Measurements from ENCODE around the gene BLOC1S4. TPM values are rescaled to one million over a fixed set of nuclear protein-coding genes. Genes with fewer than 3 reads are reported as not detected.

BLOC1S4 gene
- total RNA-seq, 2 donors from 2014 or later, result 16.5 to 17.1 TPM

DNA sequence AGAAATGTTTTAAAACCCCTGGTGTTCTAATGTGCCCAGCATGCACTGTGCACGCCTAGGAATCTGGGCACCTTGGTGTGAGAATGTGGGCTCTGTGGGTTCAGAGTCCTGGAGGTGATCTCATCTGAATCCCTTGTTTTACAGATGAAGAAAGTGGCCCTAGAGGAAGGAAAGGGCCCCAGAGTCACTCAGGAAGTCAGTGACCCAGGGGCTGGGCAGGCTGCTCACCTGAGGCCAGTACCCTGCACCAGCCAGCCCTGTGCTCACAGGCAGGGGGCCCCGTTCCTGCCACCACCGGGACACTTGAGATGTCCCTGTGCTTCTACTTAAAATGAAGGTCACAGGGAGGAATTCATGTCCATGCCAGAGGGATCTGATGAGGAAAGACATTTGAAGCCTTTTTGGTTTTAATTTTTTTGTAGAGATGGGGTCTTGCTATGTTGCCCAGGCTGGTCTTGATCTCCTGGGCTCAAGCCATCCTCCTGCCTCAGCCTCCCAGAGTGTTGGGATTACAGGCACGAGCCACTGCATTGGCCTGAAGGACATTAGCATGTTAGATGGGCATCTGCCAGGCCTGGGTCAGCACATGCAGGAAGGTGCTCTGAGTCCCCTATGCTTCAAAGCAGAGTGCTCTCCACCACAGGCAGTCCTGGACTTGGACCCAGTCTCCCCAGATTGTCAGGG, 29.7 kb upstream of the BLOC1S4 start:
- no peak for ATAC-seq
- no peaks in the 10 kb centered on the region for H3K4me1 ChIP-seq
- no peaks in the 10 kb centered on the region for H3K27me3 ChIP-seq
- H3K4me3 ChIP-seq, result no peak overlapping the region
- no peaks in the 10 kb centered on the region for H3K36me3 ChIP-seq (replicated peaks in 1 of 2; ENCODE audit: insufficient read depth in 1 of 2, low read depth in 2 of 2)
- TF ChIP-seq CTCF (IDR thresholded peaks at IDR 0.05) (no peak), POLR2A (IDR thresholded peaks at IDR 0.05) (no peak)
- H3K9me3 ChIP-seq, result no peaks in the 10 kb centered on the region
- DNase-seq, result no peak
- WGBS, 2 donors, result 72 to 84% methylated on average over 3 to 4 of the region's 4 CpGs
- H3K27ac ChIP-seq, result no peak overlapping the region
- intact Hi-C loops (cut with DNase I), result no loop called here

GRCh38 chr4:6687947-6688878, 27.8 kb upstream of the BLOC1S4 start:
- WGBS, 2 donors, result 73 to 88% methylated on average over 24 of the region's 24 CpGs
- Histone ChIP-seq H3K27me3 (no peaks in the 10 kb centered on the region), H3K36me3 (replicated peaks in 1 of 2; ENCODE audit: insufficient read depth in 1 of 2, low read depth in 2 of 2) (no peaks in the 10 kb centered on the region), H3K4me1 (no peaks in the 10 kb centered on the region), H3K9me3 (no peaks in the 10 kb centered on the region), H3K4me3 (no peak overlapping the region), H3K27ac (no peak overlapping the region)
- no peak for DNase-seq
- no peak for TF ChIP-seq POLR2A (IDR thresholded peaks at IDR 0.05)
- no peak for TF ChIP-seq CTCF (IDR thresholded peaks at IDR 0.05)
- intact Hi-C loops (cut with DNase I), result no loop called here
- ATAC-seq, result no peak

DNA sequence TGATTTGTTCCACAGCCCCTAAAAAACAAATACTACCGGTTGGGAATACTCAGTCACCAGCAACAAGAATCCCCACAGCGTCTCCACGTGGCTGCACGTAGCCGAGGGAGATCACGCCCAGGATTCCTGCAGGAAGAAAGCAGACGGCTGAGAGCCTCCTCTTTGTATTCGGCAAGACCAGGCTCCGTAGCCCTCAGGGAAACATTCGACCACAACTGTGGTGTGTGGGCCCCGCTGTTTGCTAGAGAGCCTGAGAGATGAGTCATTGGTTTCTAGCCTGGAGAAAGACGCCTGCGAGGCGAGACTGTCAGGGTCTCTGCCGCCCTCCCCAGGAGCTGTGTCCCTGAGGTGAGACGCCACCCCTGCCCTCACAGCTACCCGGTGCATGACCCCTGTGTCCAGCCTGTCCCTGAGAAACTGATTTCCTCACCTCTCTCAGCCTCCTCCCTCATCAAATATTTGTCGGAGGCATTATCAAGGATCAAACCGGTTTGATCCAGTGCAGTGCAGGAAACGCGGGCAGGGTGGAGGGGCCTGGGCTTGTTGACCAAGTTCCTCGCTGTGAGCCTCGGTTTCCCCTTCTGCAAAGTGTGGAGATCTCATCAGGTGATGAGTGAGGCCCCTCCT, 27.0 kb upstream of the BLOC1S4 start:
- intact Hi-C loops (cut with DNase I), result no loop called here
- Histone ChIP-seq H3K9me3 (no peaks in the 10 kb centered on the region), H3K4me1 (no peaks in the 10 kb centered on the region), H3K27me3 (no peaks in the 10 kb centered on the region), H3K4me3 (no peak overlapping the region), H3K36me3 (replicated peaks in 1 of 2; ENCODE audit: insufficient read depth in 1 of 2, low read depth in 2 of 2) (no peaks in the 10 kb centered on the region), H3K27ac (no peak overlapping the region)
- TF ChIP-seq POLR2A (IDR thresholded peaks at IDR 0.05) (no peak), CTCF (IDR thresholded peaks at IDR 0.05) (no peak)
- WGBS, 2 donors, result 39 to 44% methylated on average over 15 to 23 of the region's 23 CpGs
- peak in 2 of 4 donors; percentile 34 to 49 for DNase-seq
- peak; percentile 52 for ATAC-seq

DNA sequence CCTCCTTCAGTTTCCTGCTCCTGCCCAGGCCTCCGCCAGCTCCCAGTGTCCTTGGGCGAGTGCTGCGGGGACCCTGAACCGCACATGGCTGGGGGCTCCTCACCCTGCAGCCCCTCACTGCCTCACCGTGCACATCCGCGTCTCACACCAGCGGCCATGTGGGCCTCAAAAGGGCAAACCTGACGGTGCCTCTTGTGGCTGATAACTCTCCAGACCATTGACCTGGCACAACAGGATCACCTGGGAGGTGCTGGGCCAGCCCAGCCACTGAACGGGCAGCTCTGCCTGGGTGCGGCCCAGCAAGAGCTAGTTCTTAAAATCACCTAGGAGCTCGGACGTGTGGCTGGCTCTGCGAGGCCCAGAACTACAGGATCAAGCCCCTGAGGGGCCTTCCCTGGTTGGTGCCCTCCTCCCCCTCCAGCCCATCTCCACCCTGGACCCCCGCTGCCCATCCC, 26.4 kb upstream of the BLOC1S4 start:
- no peak for DNase-seq
- TF ChIP-seq CTCF (IDR thresholded peaks at IDR 0.05), result no peak
- TF ChIP-seq POLR2A (IDR thresholded peaks at IDR 0.05), result no peak
- no peak overlapping the region for H3K27ac ChIP-seq
- H3K4me3 ChIP-seq, result no peak overlapping the region
- H3K27me3 ChIP-seq, result no peaks in the 10 kb centered on the region
- H3K36me3 ChIP-seq (replicated peaks in 1 of 2; ENCODE audit: insufficient read depth in 1 of 2, low read depth in 2 of 2), result no peaks in the 10 kb centered on the region
- 69 to 73% methylated on average over 5 to 15 of the region's 15 CpGs for WGBS, 2 donors
- H3K4me1 ChIP-seq, result no peaks in the 10 kb centered on the region
- H3K9me3 ChIP-seq, result no peaks in the 10 kb centered on the region
- intact Hi-C loops (cut with DNase I), result no loop called here
- no peak for ATAC-seq

Data from body of pancreas (tissue), 4 donors.